Natural killer cell (primary cell): Measurements from ENCODE around the gene ULK4. TPM values are rescaled to one million over a fixed set of nuclear protein-coding genes. Genes with fewer than 3 reads are reported as not detected.

Experiments used
- ATAC-seq, 3 donors: fragments of 150-1000 bp in 2 of 3; fragments of 200-7000 bp in 1 of 3; cut with Tn5 transposase; 1 replicate in 1 of 3; 2 replicates in 2 of 3; pipeline ENCODE4 v1.10.0; 2021; ENCODE audit warnings: mild to moderate bottlenecking in 2 of 3, moderate library complexity in 2 of 3
- DNase-seq, 2 donors: peaks; one replicate each; pipeline versions ENCODE4 v3.0.0 to v3.0.0-alpha.2; 2013 to 2021; ENCODE audit warnings: mixed read lengths in 1 of 2
- H3K27ac ChIP-seq: one replicate; pipeline ENCODE4 v1.5.1; 2013; ENCODE audit warnings: mild to moderate bottlenecking, low read length
- H3K27me3 ChIP-seq: one replicate; pipeline ENCODE4 v1.6.1; 2013; ENCODE audit warnings: low read length; ENCODE audit not compliant: control insufficient read depth, insufficient read depth
- H3K36me3 ChIP-seq: one replicate; pipeline ENCODE4 v1.6.1; 2013; ENCODE audit warnings: low read length; ENCODE audit not compliant: control insufficient read depth, insufficient read depth
- H3K4me1 ChIP-seq: one replicate; pipeline ENCODE4 v1.6.1; 2013; ENCODE audit warnings: low read length; ENCODE audit not compliant: control insufficient read depth, insufficient read depth
- H3K4me3 ChIP-seq: one replicate; pipeline ENCODE4 v1.5.1; 2013; ENCODE audit warnings: low read length
- H3K9me3 ChIP-seq: one replicate; pipeline ENCODE4 v1.6.1; 2013; ENCODE audit warnings: low read length; ENCODE audit not compliant: control insufficient read depth, insufficient read depth
- H3K27ac Mint-ChIP-seq, 2 donors: one replicate each; pipeline ENCODE4 v1.8.0; 2022; ENCODE audit warnings: mild to moderate bottlenecking in 2 of 2, mixed read lengths in 2 of 2, moderate library complexity in 1 of 2
- H3K27me3 Mint-ChIP-seq, 2 donors: one replicate each; pipeline ENCODE4 v1.8.0; 2022; ENCODE audit warnings: low read depth in 2 of 2, mixed read lengths in 2 of 2
- H3K36me3 Mint-ChIP-seq: one replicate; pipeline ENCODE4 v1.8.0; 2022; ENCODE audit warnings: mixed read lengths
- H3K4me1 Mint-ChIP-seq, 2 donors: one replicate each; pipeline ENCODE4 v1.8.0; 2022; ENCODE audit warnings: mixed read lengths in 2 of 2
- H3K4me3 Mint-ChIP-seq: one replicate; pipeline ENCODE4 v1.8.0; 2022; ENCODE audit warnings: mild to moderate bottlenecking, moderate library complexity, mixed read lengths
- H3K9me3 Mint-ChIP-seq, 2 donors: one replicate each; pipeline ENCODE4 v1.8.0; 2022; ENCODE audit warnings: mixed read lengths in 2 of 2
- WGBS: methylation state at CpG from one replicate; pipeline ENCODE4 v1.1.7; 2013; ENCODE audit warnings: missing lambda C conversion rate; ENCODE audit not compliant: insufficient coverage; 5-methylcytosine and 5-hydroxymethylcytosine counted together
- intact Hi-C: fragments of 100-400 bp; cut with micrococcal nuclease; formaldehyde crosslinking; loops from one replicate; pipeline ENCODE4 v1.14.2; 2022
- total RNA-seq, 4 donors: library from RNA; stranded (reverse); fragments of 120-200 nt in 1 of 4; gene quantifications; one replicate each; pipeline versions ENCODE4 v1.2.3 to v1.2.4, GENCODE V29; 2013 to 2022
- TF ChIP-seq, protein P1 (sequence below): fragments of 200-600 bp; IDR thresholded peaks from one replicate; pipeline ENCODE4 v1.8.0; 2022; ENCODE audit warnings: antibody characterized with exemption

The ULK4 gene
- total RNA-seq, 3 donors from 2014 or later (not counting 1 experiment from before 2014, with no cell fraction given) = 19.2 to 25.7 (median 21.2) TPM

- Histone ChIP-seq H3K27me3 (no peaks in the 10 kb centered on the region), H3K4me1 (peaks cover 8% of the 10 kb centered on the region), H3K36me3 (no peaks in the 10 kb centered on the region), H3K27ac (peak within 1 kb of the TSS; percentile 99), H3K4me3 (peak within 1 kb of the TSS; percentile 100), H3K9me3 (no peaks in the 10 kb centered on the region)
- H3K27ac Mint-ChIP-seq = peak within 1 kb of the TSS; percentile 91 to 97
- no peaks in the 10 kb centered on the region for H3K9me3 Mint-ChIP-seq
- TF ChIP-seq, protein P1, sequence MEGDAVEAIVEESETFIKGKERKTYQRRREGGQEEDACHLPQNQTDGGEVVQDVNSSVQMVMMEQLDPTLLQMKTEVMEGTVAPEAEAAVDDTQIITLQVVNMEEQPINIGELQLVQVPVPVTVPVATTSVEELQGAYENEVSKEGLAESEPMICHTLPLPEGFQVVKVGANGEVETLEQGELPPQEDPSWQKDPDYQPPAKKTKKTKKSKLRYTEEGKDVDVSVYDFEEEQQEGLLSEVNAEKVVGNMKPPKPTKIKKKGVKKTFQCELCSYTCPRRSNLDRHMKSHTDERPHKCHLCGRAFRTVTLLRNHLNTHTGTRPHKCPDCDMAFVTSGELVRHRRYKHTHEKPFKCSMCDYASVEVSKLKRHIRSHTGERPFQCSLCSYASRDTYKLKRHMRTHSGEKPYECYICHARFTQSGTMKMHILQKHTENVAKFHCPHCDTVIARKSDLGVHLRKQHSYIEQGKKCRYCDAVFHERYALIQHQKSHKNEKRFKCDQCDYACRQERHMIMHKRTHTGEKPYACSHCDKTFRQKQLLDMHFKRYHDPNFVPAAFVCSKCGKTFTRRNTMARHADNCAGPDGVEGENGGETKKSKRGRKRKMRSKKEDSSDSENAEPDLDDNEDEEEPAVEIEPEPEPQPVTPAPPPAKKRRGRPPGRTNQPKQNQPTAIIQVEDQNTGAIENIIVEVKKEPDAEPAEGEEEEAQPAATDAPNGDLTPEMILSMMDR = no peak
- under 1% methylated on average over 112 of the region's 112 CpGs for WGBS
- DNase-seq (peak; percentile 89 to 96), ATAC-seq (peak; percentile 84 to 95 (median 85))
- H3K27me3 Mint-ChIP-seq = peaks cover 7 to 26% of the 10 kb centered on the region in 2 donors
- no peaks in the 10 kb centered on the region for H3K36me3 Mint-ChIP-seq
- peak within 1 kb of the TSS; percentile 97 for H3K4me3 Mint-ChIP-seq
- H3K4me1 Mint-ChIP-seq = peaks cover 43 to 47% of the 10 kb centered on the region in 2 donors
- intact Hi-C loops = loop anchor here (1.0 kb wide), 1 partner anchor 82 kb away; no protein-coding TSS in a partner anchor
Measured at GRCh38 chr3:41198950-41199865, 762.7 kb downstream of the ULK4 start, which contains the start of gene CTNNB1. CTNNB1 (plus strand) TSS chr3:41199505; CDS start chr3:41224069, 24,564 bp downstream.

DNA sequence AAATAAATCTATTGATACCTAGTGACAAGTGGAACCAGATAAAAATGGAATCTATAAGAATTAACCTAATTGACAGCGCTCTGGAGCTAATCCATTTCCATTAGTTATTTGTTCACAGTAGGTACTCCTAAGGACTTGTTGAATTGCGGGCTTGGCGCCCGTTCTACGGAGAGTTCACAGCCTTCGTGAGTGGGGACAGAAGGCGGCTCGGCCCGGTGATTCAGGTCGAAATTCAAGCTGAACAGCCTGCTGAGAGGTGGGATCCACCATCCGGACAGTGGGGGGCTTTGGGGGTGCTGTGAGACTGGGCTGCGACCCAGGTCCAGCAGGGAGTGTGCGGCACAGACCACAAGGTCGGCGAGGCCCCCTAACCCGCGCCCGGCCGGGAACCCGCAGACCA lies 763.4 kb downstream of the ULK4 start:
- Histone ChIP-seq H3K27ac (peak overlapping the region; percentile 53), H3K4me1 (peaks cover 8% of the 10 kb centered on the region), H3K27me3 (no peaks in the 10 kb centered on the region), H3K36me3 (no peaks in the 10 kb centered on the region), H3K4me3 (peak overlapping the region; percentile 100), H3K9me3 (no peaks in the 10 kb centered on the region)
- H3K27ac Mint-ChIP-seq = peak overlapping the region; percentile 80 to 97
- DNase-seq (peak in 1 of 2 donors; percentile 51), ATAC-seq (no peak)
- H3K4me1 Mint-ChIP-seq = peaks cover 36 to 40% of the 10 kb centered on the region in 2 donors
- H3K9me3 Mint-ChIP-seq = no peaks in the 10 kb centered on the region
- WGBS = 8% methylated on average over 20 of the region's 20 CpGs
- H3K27me3 Mint-ChIP-seq = peaks cover 7 to 32% of the 10 kb centered on the region in 2 donors
- H3K36me3 Mint-ChIP-seq = no peaks in the 10 kb centered on the region
- TF ChIP-seq, protein P1 = no peak
- intact Hi-C loops = no loop called here
- peak overlapping the region; percentile 93 for H3K4me3 Mint-ChIP-seq

- Mint-ChIP-seq H3K9me3 (no peaks in the 10 kb centered on the region), H3K27me3 (peaks cover 7 to 32% of the 10 kb centered on the region in 2 donors), H3K4me1 (peaks cover 32 to 38% of the 10 kb centered on the region in 2 donors), H3K27ac (peak overlapping the region; percentile 80 to 97), H3K36me3 (no peaks in the 10 kb centered on the region), H3K4me3 (peak overlapping the region; percentile 93)
- Histone ChIP-seq H3K36me3 (no peaks in the 10 kb centered on the region), H3K9me3 (no peaks in the 10 kb centered on the region), H3K27ac (no peak overlapping the region), H3K4me1 (peaks cover 8% of the 10 kb centered on the region), H3K4me3 (no peak overlapping the region), H3K27me3 (no peaks in the 10 kb centered on the region)
- TF ChIP-seq, protein P1 = no peak
- DNase-seq (no peak), ATAC-seq (no peak)
- intact Hi-C loops = no loop called here
- WGBS = 65% methylated on average over 5 of the region's 7 CpGs
Measured at GRCh38 chr3:41198046-41198445, 763.9 kb downstream of the ULK4 start.

Other genes starting within 250 kb of the ULK4 start
- 10 to 100 TPM; 30.7 to 31.8 (median 31.8) TPM for gene TRAK1, start 129.3 kb upstream of the ULK4 start, total RNA-seq